Endothelial cell (in vitro differentiated cells): ENCODE measurements around the gene FOXP2. TPM values are rescaled to one million over a fixed set of nuclear protein-coding genes. Genes with fewer than 3 reads are reported as not detected.

Experiments
- DNase-seq: peaks from one replicate; pipeline ENCODE4 v3.0.0; 2021; ENCODE audit warnings: low spot score
- H3K27ac Mint-ChIP-seq: one replicate; pipeline ENCODE4 v1.8.0; 2021; ENCODE audit warnings: mixed read lengths, inconsistent platforms; ENCODE audit not compliant: unreplicated experiment
- H3K27me3 Mint-ChIP-seq: one replicate; pipeline ENCODE4 v1.8.0; 2021; ENCODE audit warnings: mild to moderate bottlenecking, moderate library complexity, mixed read lengths, inconsistent platforms; ENCODE audit not compliant: unreplicated experiment
- H3K36me3 Mint-ChIP-seq: one replicate; pipeline ENCODE4 v1.8.0; 2021; ENCODE audit warnings: mild to moderate bottlenecking, low read depth, mixed read lengths, inconsistent platforms; ENCODE audit not compliant: unreplicated experiment
- H3K4me1 Mint-ChIP-seq: one replicate; pipeline ENCODE4 v1.8.0; 2021; ENCODE audit warnings: mild to moderate bottlenecking, mixed read lengths, inconsistent platforms; ENCODE audit not compliant: unreplicated experiment
- H3K4me3 Mint-ChIP-seq: one replicate; pipeline ENCODE4 v1.8.0; 2021; ENCODE audit warnings: mild to moderate bottlenecking, mixed read lengths, inconsistent platforms; ENCODE audit not compliant: unreplicated experiment
- H3K9me3 Mint-ChIP-seq: one replicate; pipeline ENCODE4 v1.8.0; 2021; ENCODE audit warnings: mixed read lengths, inconsistent platforms; ENCODE audit not compliant: unreplicated experiment
- microRNA-seq: library from miRNA; unstranded; fragments of <30 nt; microRNA quantifications from one replicate; pipeline ENCODE4, GENCODE V29; 2020; ENCODE audit not compliant: unreplicated experiment
- total RNA-seq: library from RNA; stranded (reverse); fragmentation: NEBNext Ultra II Directional; extraction: Animal tissue kit (Norgen Biotek cat#: 25700); gene quantifications from one replicate; pipeline ENCODE4 v1.2.1, GENCODE V29; 2021; ENCODE audit not compliant: unreplicated experiment
- TF ChIP-seq, protein P1 (sequence below): fragments of 200-600 bp; sonication (generic); IDR thresholded peaks from one replicate; pipeline ENCODE4 v1.5.0; 2021; ENCODE audit warnings: antibody characterized with exemption; ENCODE audit not compliant: unreplicated experiment

FOXP2 gene
- total RNA-seq, 1 donor from 2014 or later: 9.1 TPM

DNA sequence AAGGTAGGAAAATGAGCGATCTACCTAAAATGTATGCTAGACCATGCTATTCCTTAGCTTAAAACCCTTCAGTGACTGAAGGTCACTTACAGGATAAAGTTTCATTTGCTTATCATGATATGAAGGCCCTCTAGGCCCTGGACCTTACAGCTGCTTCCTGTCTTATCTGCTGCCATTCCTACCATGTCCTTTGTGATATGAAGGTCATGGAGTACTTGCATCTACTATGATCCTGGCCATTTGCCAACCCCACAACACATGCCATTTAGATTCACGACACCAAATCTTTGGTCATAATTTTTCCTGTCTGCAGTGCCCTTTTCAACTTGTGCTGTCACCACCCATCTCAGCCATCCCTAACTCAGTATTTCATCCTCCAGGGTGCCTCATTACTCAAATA, 325.5 kb downstream of the FOXP2 start:
- Mint-ChIP-seq H3K27me3 (no peaks in the 10 kb centered on the region), H3K36me3 (no peaks in the 10 kb centered on the region)

DNA sequence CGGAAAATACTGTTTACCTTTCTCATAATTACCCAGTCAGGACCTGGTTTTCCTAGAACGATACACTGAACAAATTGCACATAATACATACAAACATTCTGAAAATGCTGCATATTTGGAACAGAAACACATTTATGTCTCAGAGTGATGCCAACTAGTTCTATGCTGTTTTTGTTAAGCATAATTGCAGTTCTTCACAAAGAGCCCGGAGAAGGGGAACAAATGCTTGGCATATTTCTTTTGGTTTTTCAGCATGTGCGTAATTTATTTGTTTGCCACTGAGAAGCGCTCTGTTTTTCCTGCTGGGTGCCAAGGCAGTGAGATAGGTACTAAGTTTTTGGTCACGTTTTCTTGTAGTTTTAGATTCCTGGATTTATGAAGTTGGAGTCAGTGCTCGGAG, 326.3 kb downstream of the FOXP2 start:
- TF ChIP-seq, protein P1, sequence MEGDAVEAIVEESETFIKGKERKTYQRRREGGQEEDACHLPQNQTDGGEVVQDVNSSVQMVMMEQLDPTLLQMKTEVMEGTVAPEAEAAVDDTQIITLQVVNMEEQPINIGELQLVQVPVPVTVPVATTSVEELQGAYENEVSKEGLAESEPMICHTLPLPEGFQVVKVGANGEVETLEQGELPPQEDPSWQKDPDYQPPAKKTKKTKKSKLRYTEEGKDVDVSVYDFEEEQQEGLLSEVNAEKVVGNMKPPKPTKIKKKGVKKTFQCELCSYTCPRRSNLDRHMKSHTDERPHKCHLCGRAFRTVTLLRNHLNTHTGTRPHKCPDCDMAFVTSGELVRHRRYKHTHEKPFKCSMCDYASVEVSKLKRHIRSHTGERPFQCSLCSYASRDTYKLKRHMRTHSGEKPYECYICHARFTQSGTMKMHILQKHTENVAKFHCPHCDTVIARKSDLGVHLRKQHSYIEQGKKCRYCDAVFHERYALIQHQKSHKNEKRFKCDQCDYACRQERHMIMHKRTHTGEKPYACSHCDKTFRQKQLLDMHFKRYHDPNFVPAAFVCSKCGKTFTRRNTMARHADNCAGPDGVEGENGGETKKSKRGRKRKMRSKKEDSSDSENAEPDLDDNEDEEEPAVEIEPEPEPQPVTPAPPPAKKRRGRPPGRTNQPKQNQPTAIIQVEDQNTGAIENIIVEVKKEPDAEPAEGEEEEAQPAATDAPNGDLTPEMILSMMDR: no peak
- Mint-ChIP-seq H3K27ac (no peak overlapping the region), H3K27me3 (no peaks in the 10 kb centered on the region), H3K4me1 (peaks cover 5% of the 10 kb centered on the region), H3K9me3 (no peaks in the 10 kb centered on the region), H3K4me3 (no peak overlapping the region), H3K36me3 (no peaks in the 10 kb centered on the region)
- no peak for DNase-seq

More for the DNA sequence above, 325.5 kb downstream of the FOXP2 start:
- Mint-ChIP-seq H3K27ac (no peak overlapping the region), H3K9me3 (no peaks in the 10 kb centered on the region), H3K4me3 (no peak overlapping the region), H3K4me1 (peaks cover 5% of the 10 kb centered on the region)
- DNase-seq: no peak
- TF ChIP-seq, protein P1: no peak

DNA sequence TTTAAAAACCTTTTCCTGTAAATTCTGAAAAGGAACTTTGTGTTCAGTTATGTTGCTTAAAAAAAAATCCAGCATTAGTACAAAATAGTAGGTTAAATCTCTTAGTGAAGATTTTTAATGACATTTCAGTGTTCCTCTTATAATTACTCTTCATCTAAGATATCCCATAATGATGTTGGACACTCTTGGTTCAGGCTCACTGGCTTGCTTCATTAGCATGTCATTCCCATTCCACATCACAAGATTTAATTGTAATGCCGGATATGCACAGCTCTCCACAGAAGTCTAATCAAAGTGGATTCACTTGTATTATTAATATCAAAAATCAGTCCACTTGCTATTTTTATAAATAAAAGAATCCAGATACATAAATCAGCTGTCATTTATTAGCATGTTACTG, 327.3 kb downstream of the FOXP2 start:
- Mint-ChIP-seq H3K9me3 (no peaks in the 10 kb centered on the region), H3K27me3 (no peaks in the 10 kb centered on the region), H3K4me1 (peaks cover 5% of the 10 kb centered on the region), H3K4me3 (no peak overlapping the region), H3K27ac (no peak overlapping the region), H3K36me3 (no peaks in the 10 kb centered on the region)
- TF ChIP-seq, protein P1: no peak
- DNase-seq: no peak

Small RNA genes within 50 kb of the gene (microRNA-seq; reads per million reads assigned to microRNA genes)
- gene MIR3666: not detected
